ENCODE data around the gene ZNG1A. TPM values are rescaled to one million over a fixed set of nuclear protein-coding genes. Genes with fewer than 3 reads are reported as not detected.
"Not testable (repeated sequence)": the region's sequence is repeated elsewhere in the genome, so short reads cannot be mapped to it uniquely, and the experiment has no call there.

ZNG1A gene
- total and polyA plus RNA-seq, 10 donors = 24.0 to 52.3 (median 35.4) TPM

DNA sequence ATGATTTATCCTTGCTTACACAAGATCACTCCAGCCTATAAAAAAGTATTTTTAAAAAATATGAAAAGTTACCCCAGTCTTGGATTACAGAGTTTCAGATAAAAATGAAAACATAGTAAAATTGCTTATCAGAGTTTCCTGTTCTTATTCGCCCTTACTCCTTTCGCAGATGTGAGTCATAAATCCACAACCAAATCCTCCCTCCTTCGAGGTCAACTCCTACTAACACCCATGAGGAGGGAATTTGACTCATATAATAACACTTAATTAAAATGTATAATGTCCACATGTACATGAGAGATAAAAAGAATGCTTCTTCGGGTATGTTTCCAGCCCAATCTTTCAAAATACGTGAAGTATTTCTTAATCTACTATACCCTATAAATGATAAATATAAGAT is 84.5 kb downstream of the ZNG1A start:
- H3K27ac ChIP-seq; H3K27me3 ChIP-seq (replicated peaks in 1 of 7); H3K9me3 ChIP-seq; intact Hi-C loops (cut with DNase I; ENCODE audit: low total_unique reads); DNase-seq; H3K4me3 ChIP-seq; H3K36me3 ChIP-seq; H3K4me1 ChIP-seq: not testable (repeated sequence)
- WGBS, 5 donors = 29 to 46% (median 35%) methylated on average over 3 to 5 of the region's 5 CpGs

DNA sequence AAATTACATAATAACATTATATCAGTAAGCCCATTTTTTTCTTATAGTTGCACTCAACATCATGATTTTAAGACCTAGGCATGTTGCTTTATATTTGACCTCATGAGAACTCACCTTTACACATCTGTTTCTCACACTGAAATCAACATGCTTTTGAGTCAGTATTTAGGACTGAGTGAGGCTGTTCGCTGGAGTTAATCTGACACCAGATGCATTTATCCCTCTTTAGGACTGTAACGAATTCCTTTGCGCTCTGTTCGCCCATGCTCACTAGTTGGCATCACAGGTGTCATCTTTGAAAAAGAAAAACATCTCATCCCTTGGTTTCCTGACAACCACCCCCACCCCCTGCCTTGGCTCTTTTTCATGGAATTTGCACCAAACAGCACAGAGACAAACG is 84.9 kb downstream of the ZNG1A start:
- H3K9me3 ChIP-seq; H3K4me1 ChIP-seq; DNase-seq; H3K36me3 ChIP-seq; H3K4me3 ChIP-seq; H3K27me3 ChIP-seq (replicated peaks in 1 of 7); intact Hi-C loops (cut with DNase I; ENCODE audit: low total_unique reads); H3K27ac ChIP-seq: not testable (repeated sequence)
- WGBS, 5 donors = 88 to 94% (median 91%) methylated on average over 4 of the region's 5 CpGs; no CpG with 5 or more reads in 2 of the 5 donors

DNA sequence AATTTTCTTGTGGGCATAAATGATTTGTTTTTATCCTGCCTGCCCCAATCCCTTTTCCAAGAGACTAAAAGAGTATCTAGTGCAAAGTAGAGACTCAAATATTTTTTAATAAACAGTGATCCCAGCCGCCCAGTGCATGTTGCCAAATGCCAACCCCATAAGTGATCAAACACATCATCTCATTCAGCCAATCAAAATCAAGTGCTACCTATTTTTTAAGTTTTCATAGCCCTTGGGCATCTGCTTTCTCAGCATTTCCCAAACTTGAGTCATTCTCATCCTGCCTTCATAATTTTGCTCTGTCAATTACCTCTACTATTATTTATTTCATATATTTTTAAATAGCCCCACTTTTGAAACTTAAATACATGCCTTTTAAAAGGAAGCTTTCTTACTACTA is 88.0 kb downstream of the ZNG1A start:
- DNase-seq; H3K36me3 ChIP-seq; H3K4me1 ChIP-seq; H3K9me3 ChIP-seq; H3K27me3 ChIP-seq (replicated peaks in 1 of 7); intact Hi-C loops (cut with DNase I; ENCODE audit: low total_unique reads); H3K27ac ChIP-seq; H3K4me3 ChIP-seq: not testable (repeated sequence)
- WGBS, 5 donors = 55 to 83% (median 76%) methylated on average over 1 of the region's 1 CpG

DNA sequence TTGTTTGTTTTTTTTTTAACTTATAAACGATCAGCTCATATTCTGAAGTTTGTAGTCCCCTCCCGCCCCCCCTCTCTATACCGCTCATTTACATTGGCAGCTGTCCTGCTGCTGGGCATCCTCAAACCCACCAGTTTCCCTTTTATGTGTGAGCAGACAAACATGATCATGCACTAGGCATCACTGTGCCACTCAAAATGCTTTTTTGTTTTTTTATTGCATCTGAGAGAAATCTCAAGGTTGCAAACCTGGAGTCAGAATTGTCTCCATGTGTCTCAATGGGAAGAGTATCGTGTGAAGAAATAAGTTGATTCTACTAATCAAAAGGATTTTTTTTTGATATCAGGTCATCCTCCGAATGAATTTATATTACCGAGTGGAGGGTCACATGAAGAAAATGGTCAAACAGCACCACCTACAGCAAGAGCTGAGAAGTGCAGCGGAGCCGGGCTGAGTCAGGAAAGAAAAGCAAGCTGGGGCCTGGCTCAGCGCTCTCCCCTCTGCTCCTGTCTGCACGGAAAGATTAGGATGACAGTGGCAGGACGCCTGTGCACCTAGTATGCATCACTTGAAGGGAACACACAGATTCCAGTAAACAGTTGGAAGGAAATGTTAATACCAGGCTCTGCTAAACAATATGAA is 90.3 kb downstream of the ZNG1A start:
- intact Hi-C loops (cut with DNase I; ENCODE audit: low total_unique reads); H3K4me3 ChIP-seq; H3K9me3 ChIP-seq; H3K27ac ChIP-seq; H3K36me3 ChIP-seq; DNase-seq; H3K4me1 ChIP-seq; H3K27me3 ChIP-seq (replicated peaks in 1 of 7): not testable (repeated sequence)
- TF ChIP-seq, protein P1, sequence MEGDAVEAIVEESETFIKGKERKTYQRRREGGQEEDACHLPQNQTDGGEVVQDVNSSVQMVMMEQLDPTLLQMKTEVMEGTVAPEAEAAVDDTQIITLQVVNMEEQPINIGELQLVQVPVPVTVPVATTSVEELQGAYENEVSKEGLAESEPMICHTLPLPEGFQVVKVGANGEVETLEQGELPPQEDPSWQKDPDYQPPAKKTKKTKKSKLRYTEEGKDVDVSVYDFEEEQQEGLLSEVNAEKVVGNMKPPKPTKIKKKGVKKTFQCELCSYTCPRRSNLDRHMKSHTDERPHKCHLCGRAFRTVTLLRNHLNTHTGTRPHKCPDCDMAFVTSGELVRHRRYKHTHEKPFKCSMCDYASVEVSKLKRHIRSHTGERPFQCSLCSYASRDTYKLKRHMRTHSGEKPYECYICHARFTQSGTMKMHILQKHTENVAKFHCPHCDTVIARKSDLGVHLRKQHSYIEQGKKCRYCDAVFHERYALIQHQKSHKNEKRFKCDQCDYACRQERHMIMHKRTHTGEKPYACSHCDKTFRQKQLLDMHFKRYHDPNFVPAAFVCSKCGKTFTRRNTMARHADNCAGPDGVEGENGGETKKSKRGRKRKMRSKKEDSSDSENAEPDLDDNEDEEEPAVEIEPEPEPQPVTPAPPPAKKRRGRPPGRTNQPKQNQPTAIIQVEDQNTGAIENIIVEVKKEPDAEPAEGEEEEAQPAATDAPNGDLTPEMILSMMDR (IDR thresholded peaks at IDR 0.05 in 8 of 11, conservative IDR thresholded peaks at IDR 0.05 in 3 of 11) = peak in 2 of 11 experiments; percentile 25 to 33
- WGBS, 5 donors = 7 to 30% (median 13%) methylated on average over 4 to 5 of the region's 11 CpGs

DNA sequence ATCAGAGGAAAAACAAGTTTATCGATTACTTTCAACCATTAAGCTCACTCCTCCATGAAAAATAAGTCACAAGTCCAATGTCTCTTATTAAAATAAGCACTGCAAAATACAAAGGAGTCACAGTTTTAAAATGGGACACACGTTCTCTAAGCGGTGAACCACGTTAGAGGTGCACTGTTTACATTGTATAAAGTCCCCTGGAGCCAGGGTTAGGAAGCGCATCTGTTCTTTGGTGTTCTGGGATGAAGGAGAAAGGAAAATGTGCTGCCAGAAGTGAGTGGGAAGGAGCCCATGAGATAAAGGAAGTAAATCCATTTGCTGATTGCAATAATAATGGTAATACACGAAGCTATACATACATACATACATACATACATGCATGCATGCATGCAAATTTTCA is 91.0 kb downstream of the ZNG1A start:
- WGBS, 5 donors = 59 to 80% (median 66%) methylated on average over 4 to 6 of the region's 6 CpGs
- H3K27me3 ChIP-seq (replicated peaks in 1 of 7); H3K4me1 ChIP-seq; intact Hi-C loops (cut with DNase I; ENCODE audit: low total_unique reads); H3K36me3 ChIP-seq; H3K9me3 ChIP-seq; H3K4me3 ChIP-seq; H3K27ac ChIP-seq; DNase-seq: not testable (repeated sequence)

DNA sequence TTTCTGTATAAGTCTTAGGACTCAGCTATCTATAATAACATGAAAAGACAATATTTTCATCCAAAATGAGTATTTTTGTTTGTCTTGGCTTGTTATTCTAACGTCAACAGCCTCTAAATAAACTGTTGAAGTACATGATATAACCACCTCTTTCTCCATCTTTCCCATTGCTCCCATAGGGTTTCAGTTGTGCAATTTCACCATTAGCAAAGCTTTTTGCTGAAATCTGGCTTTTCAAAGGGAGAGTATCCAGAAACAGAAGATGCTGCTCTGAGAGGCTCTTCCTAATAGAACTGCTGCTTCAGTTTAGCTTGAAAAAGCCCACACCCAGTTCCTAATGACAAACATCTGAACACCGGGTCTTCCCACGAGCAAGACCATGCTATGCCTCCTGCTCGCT is 91.8 kb downstream of the ZNG1A start:
- DNase-seq; H3K4me3 ChIP-seq; H3K27ac ChIP-seq; intact Hi-C loops (cut with DNase I; ENCODE audit: low total_unique reads); H3K9me3 ChIP-seq; H3K27me3 ChIP-seq (replicated peaks in 1 of 7); H3K36me3 ChIP-seq; H3K4me1 ChIP-seq: not testable (repeated sequence)
- 63 to 77% (median 68%) methylated on average over 2 of the region's 4 CpGs; no CpG with 5 or more reads in 2 of the 5 donors for WGBS, 5 donors

DNA sequence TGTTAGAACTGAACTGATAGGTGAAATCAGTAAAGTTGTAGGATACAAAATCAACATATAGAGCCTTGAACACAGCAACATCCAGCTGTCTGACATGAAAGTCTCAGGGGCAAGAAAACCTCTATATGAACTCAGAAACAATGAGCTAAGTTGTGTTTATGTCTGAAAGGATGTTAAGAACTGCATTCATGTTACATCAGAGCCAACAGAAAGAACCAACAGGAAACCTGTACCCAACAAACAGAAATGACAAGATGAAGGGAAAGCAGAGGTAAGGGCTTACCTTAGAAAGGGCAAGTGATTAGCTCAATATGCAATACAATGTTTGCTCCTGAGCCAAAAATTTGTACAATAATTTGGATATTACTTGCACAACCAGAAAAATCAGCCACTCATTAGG is 92.2 kb downstream of the ZNG1A start:
- intact Hi-C loops (cut with DNase I; ENCODE audit: low total_unique reads); H3K9me3 ChIP-seq; H3K27me3 ChIP-seq (replicated peaks in 1 of 7); H3K4me3 ChIP-seq; H3K36me3 ChIP-seq; DNase-seq; H3K27ac ChIP-seq; H3K4me1 ChIP-seq: not testable (repeated sequence)

DNA sequence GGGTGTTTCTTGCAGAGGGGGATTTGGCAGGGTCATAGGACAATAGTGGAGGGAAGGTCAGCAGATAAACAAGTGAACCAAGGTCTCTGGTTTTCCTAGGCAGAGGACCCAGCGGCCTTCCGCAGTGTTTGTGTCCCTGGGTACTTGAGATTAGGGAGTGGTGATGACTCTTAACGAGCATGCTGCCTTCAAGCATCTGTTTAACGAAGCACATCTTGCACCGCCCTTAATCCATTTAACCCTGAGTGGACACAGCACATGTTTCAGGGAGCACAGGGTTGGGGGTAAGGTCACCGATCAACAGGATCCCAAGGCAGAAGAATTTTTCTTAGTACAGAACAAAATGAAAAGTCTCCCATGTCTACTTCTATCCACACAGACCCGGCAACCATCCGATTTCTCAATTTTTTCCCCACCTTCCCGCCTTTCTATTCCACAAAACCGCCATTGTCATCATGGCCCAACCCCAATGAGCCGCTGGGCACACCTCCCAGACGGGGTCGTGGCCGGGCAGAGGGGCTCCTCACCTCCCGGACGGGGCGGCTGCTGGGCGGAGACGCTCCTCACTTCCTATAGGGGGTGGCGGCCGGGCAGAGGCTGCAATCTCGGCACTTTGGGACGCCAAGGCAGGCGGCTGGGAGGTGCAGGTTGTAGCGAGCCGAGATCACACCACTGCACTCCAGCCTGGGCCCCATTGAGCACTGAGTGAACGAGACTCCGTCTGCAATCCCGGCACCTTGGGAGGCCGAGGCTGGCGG is 95.7 kb downstream of the ZNG1A start:
- DNase-seq; H3K4me3 ChIP-seq; H3K4me1 ChIP-seq; H3K27ac ChIP-seq; H3K9me3 ChIP-seq; intact Hi-C loops (cut with DNase I; ENCODE audit: low total_unique reads); H3K36me3 ChIP-seq; H3K27me3 ChIP-seq (replicated peaks in 1 of 7): not testable (repeated sequence)
- 87 to 90% (median 87%) methylated on average over 28 to 30 of the region's 31 CpGs; no CpG with 5 or more reads in 2 of the 5 donors for WGBS, 5 donors

DNA sequence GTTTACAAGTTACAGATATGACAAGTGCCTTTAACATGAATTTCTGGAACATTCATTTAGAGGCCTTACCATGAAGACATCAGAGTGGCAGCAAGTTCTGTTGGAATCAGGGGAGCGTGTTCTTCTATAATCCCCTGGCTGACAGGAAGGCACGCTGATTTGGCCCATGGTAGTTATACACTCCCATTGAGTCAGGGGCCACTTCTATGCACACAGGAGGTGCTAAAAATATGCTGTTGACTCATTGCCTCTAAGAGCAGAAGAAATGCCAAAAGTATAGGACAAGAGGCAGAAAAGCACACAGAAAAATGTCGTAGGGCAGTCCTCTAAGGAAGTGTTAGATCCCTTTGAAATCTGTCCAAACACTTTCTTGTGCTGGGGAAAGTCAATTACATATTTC is 100.5 kb downstream of the ZNG1A start:
- DNase-seq; H3K9me3 ChIP-seq; H3K4me1 ChIP-seq; intact Hi-C loops (cut with DNase I; ENCODE audit: low total_unique reads); H3K4me3 ChIP-seq; H3K27me3 ChIP-seq (replicated peaks in 1 of 7); H3K27ac ChIP-seq; H3K36me3 ChIP-seq: not testable (repeated sequence)
- WGBS, 5 donors = 78 to 86% (median 85%) methylated on average over 3 of the region's 3 CpGs; no CpG with 5 or more reads in 2 of the 5 donors

DNA sequence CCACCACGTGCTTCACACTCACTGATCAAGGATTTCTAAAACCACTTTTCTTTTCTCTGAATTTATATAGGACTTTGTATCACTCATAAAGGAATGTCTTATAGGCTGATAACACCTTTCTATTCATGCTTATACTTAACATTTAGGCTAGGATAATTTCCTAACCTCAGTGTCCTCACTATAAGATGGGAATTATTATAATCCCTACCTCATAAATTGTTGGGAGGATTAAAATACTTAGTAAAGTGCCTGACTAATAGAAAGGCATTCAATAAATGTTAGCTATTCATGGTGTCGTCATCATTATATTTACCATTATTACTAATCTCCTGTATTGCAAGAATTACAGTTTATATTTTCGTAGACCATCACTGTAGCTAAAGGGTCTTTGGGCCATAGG is 102.5 kb downstream of the ZNG1A start:
- H3K4me3 ChIP-seq; intact Hi-C loops (cut with DNase I; ENCODE audit: low total_unique reads); H3K9me3 ChIP-seq; H3K36me3 ChIP-seq; H3K27ac ChIP-seq; DNase-seq: not testable (repeated sequence)
- Histone ChIP-seq H3K4me1 (peaks cover 0 to 11% (median 10%) of the 10 kb centered on the region in 6 donors), H3K27me3 (replicated peaks in 1 of 7) (peaks cover 0 to 18% (median 11%) of the 10 kb centered on the region in 7 donors)
- WGBS, 5 donors = 67 to 88% (median 79%) methylated on average over 3 of the region's 3 CpGs; no CpG with 5 or more reads in 1 of the 5 donors
